Panc1 (cell line): ENCODE results near the gene CD151. TPM values are rescaled to one million over a fixed set of nuclear protein-coding genes. Genes with fewer than 3 reads are reported as not detected.

Experiments
- ATAC-seq: fragments of 200-7000 bp; cut with Tn5 transposase; 2 replicates; pipeline ENCODE4 v1.9.1; 2020; ENCODE audit warnings: mild to moderate bottlenecking, moderate library complexity
- BruUV-seq: library from RNA; stranded (reverse); fragments of 400-500 nt; replicated peaks from 2 replicates; lab custom pipeline; 2021; lab: Mats Ljungman, UMichigan
- CTCF ChIA-PET: fragments of 300-600 bp; sonication (Branson Sonifier 250); formaldehyde crosslinking; loops from one replicate; lab custom pipeline; 2022; ENCODE audit warnings: antibody characterized with exemption; lab: Charles Lee
- POLR2A ChIA-PET: fragments of 300-600 bp; sonication (Branson Sonifier 250); formaldehyde crosslinking; loops from one replicate; lab custom pipeline; 2022; ENCODE audit warnings: antibody characterized with exemption; lab: Charles Lee
- DNase-seq: peaks from one replicate; pipeline ENCODE4 v3.0.0-alpha.2; 2010; ENCODE audit warnings: low read depth, low spot score
- H3K27ac ChIP-seq: 2 replicates; pipeline ENCODE4 v1.5.1; 2011; ENCODE audit warnings: mild to moderate bottlenecking, low read length, inconsistent platforms
- H3K27me3 ChIP-seq: fragments of 200-500 bp; sonication (Bioruptor generic); 2 replicates; pipeline ENCODE4 v1.6.0; 2014; ENCODE audit warnings: low read length, inconsistent platforms; ENCODE audit not compliant: control insufficient read depth, insufficient read depth
- H3K36me3 ChIP-seq: fragments of 200-500 bp; sonication (Bioruptor generic); 2 replicates; pipeline ENCODE4 v1.5.1; 2014; ENCODE audit warnings: inconsistent platforms, mild to moderate bottlenecking, low read length, moderate library complexity; ENCODE audit not compliant: control insufficient read depth, insufficient read depth
- H3K4me1 ChIP-seq: 2 replicates; pipeline ENCODE4 v1.5.1; 2011; ENCODE audit warnings: inconsistent platforms, mild to moderate bottlenecking, low read length, moderate library complexity; ENCODE audit not compliant: control insufficient read depth, insufficient read depth
- H3K4me3 ChIP-seq, 2 experiments: 2 replicates each; pipeline ENCODE4 v1.5.1; 2011 to 2012; ENCODE audit warnings: low read depth in 2 of 2, low read length in 2 of 2, mild to moderate bottlenecking in 2 of 2, inconsistent platforms in 1 of 2, moderate library complexity in 1 of 2
- H3K9me3 ChIP-seq: fragments of 200-500 bp; sonication (Bioruptor generic); 2 replicates; pipeline ENCODE4 v1.5.1; 2014; ENCODE audit warnings: low read depth, mild to moderate bottlenecking, inconsistent platforms, low read length, moderate library complexity; ENCODE audit not compliant: control insufficient read depth, insufficient read depth
- POLR2AphosphoS5 ChIP-seq: IDR thresholded peaks from 2 replicates; pipeline ENCODE4 v1.6.1; 2012; ENCODE audit warnings: mild to moderate bottlenecking, low read depth, low read length, moderate library complexity
- SIN3A ChIP-seq: IDR thresholded peaks from 2 replicates; pipeline ENCODE4 v1.6.1; 2012; ENCODE audit warnings: low read depth, mild to moderate bottlenecking, low read length, moderate library complexity, borderline replicate concordance; ENCODE audit not compliant: insufficient read depth
- TCF7L2 ChIP-seq: IDR thresholded peaks from 2 replicates; pipeline ENCODE4 v1.6.1; 2011; ENCODE audit warnings: mild to moderate bottlenecking, low read depth, low read length, inconsistent platforms
- in situ Hi-C: cut with HindIII; loops from 2 replicates; pipeline ENCODE4 v1.10.0; 2016; ENCODE audit warnings: low sequenced_read_pairs, low pct_unique_long_range_greater_than_20kb
- intact Hi-C: fragments of 100-400 bp; cut with micrococcal nuclease; formaldehyde crosslinking; loops from one replicate; pipeline ENCODE4 v1.10.0; 2022; ENCODE audit not compliant: unreplicated experiment
- total RNA-seq: library from RNA; stranded (reverse); gene quantifications from one replicate; pipeline ENCODE4 v1.2.1, GENCODE V29; 2021; ENCODE audit not compliant: unreplicated experiment
- TF ChIP-seq, protein P1 (sequence below), 2 experiments: IDR thresholded peaks; 2 replicates each; pipeline ENCODE4 v1.6.1; 2011 to 2012; ENCODE audit warnings: low read depth in 2 of 2, control low read depth in 1 of 2, low read length in 1 of 2, mild to moderate bottlenecking in 1 of 2, moderate library complexity in 1 of 2; ENCODE audit not compliant: insufficient read depth in 1 of 2
- TF ChIP-seq, protein P2 (sequence below): fragments of 450-650 bp; IDR thresholded peaks from 2 replicates; pipeline ENCODE4 v1.5.1; 2017; ENCODE audit warnings: mild to moderate bottlenecking

Gene CD151
- total RNA-seq, 1 experiment from 2014 or later: 680 TPM

GRCh38 chr11:810040-810567, 22.6 kb upstream of the CD151 start:
- H3K9me3 ChIP-seq: no peaks in the 10 kb centered on the region
- no peak for TF ChIP-seq POLR2AphosphoS5
- no peak for TF ChIP-seq SIN3A
- TF ChIP-seq, protein P1, sequence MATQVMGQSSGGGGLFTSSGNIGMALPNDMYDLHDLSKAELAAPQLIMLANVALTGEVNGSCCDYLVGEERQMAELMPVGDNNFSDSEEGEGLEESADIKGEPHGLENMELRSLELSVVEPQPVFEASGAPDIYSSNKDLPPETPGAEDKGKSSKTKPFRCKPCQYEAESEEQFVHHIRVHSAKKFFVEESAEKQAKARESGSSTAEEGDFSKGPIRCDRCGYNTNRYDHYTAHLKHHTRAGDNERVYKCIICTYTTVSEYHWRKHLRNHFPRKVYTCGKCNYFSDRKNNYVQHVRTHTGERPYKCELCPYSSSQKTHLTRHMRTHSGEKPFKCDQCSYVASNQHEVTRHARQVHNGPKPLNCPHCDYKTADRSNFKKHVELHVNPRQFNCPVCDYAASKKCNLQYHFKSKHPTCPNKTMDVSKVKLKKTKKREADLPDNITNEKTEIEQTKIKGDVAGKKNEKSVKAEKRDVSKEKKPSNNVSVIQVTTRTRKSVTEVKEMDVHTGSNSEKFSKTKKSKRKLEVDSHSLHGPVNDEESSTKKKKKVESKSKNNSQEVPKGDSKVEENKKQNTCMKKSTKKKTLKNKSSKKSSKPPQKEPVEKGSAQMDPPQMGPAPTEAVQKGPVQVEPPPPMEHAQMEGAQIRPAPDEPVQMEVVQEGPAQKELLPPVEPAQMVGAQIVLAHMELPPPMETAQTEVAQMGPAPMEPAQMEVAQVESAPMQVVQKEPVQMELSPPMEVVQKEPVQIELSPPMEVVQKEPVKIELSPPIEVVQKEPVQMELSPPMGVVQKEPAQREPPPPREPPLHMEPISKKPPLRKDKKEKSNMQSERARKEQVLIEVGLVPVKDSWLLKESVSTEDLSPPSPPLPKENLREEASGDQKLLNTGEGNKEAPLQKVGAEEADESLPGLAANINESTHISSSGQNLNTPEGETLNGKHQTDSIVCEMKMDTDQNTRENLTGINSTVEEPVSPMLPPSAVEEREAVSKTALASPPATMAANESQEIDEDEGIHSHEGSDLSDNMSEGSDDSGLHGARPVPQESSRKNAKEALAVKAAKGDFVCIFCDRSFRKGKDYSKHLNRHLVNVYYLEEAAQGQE (IDR thresholded peaks at IDR 0.05; ENCODE audit: insufficient read depth in 1 of 2, low read depth in 2 of 2, low read length in 1 of 2): no peak
- TF ChIP-seq, protein P2, sequence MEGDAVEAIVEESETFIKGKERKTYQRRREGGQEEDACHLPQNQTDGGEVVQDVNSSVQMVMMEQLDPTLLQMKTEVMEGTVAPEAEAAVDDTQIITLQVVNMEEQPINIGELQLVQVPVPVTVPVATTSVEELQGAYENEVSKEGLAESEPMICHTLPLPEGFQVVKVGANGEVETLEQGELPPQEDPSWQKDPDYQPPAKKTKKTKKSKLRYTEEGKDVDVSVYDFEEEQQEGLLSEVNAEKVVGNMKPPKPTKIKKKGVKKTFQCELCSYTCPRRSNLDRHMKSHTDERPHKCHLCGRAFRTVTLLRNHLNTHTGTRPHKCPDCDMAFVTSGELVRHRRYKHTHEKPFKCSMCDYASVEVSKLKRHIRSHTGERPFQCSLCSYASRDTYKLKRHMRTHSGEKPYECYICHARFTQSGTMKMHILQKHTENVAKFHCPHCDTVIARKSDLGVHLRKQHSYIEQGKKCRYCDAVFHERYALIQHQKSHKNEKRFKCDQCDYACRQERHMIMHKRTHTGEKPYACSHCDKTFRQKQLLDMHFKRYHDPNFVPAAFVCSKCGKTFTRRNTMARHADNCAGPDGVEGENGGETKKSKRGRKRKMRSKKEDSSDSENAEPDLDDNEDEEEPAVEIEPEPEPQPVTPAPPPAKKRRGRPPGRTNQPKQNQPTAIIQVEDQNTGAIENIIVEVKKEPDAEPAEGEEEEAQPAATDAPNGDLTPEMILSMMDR: no peak
- ChIA-PET POLR2A (interaction anchor here (0.8 to 1.0 kb wide), 3 partner anchors 9 to 31 kb away, joined by 3 to 9 read pairs (median 6); partner anchors contain the start of gene PNPLA2), CTCF (interaction anchor here (0.9 kb wide), 1 partner anchor 9 kb away, joined by 3 read pairs; the partner anchor contains the start of gene PNPLA2)
- TSS peak; percentile 86 for BruUV-seq
- H3K4me3 ChIP-seq: peak overlapping the region; percentile 85 to 96
- no peaks in the 10 kb centered on the region for H3K27me3 ChIP-seq
- DNase-seq (no peak), ATAC-seq (peak; percentile 2)
- intact Hi-C loops: no loop called here
- in situ Hi-C loops: no loop called here
- peak overlapping the region; percentile 99 for H3K27ac ChIP-seq
- peaks cover 24% of the 10 kb centered on the region for H3K36me3 ChIP-seq
- peaks cover 42% of the 10 kb centered on the region for H3K4me1 ChIP-seq

GRCh38 chr11:811446-812245, 21.1 kb upstream of the CD151 start:
- ChIA-PET POLR2A (interaction anchor here (0.6 kb wide), 1 partner anchor 959 kb away, joined by 5 read pairs; no protein-coding TSS in a partner anchor), CTCF (interaction anchor here (0.7 to 0.8 kb wide), 2 partner anchors 35 to 543 kb away, joined by 3 read pairs; no protein-coding TSS in a partner anchor)
- Histone ChIP-seq H3K9me3 (no peaks in the 10 kb centered on the region), H3K4me3 (peak overlapping the region; percentile 85 to 96), H3K27me3 (no peaks in the 10 kb centered on the region), H3K4me1 (peaks cover 41% of the 10 kb centered on the region), H3K36me3 (peaks cover 24% of the 10 kb centered on the region), H3K27ac (peak overlapping the region; percentile 99)
- DNase-seq (no peak), ATAC-seq (no peak)
- TF ChIP-seq SIN3A: no peak
- no TSS peak for BruUV-seq
- in situ Hi-C loops: no loop called here
- intact Hi-C loops: no loop called here

- no peaks in the 10 kb centered on the region for H3K27me3 ChIP-seq
- peaks cover 41% of the 10 kb centered on the region for H3K4me1 ChIP-seq
- CTCF ChIA-PET: no interaction called here
- intact Hi-C loops: no loop called here
- H3K27ac ChIP-seq: peak overlapping the region; percentile 99; the same call in 1 of the 2 replicates
- peaks cover 24% of the 10 kb centered on the region for H3K36me3 ChIP-seq
- no TSS peak for BruUV-seq
- POLR2A ChIA-PET: no interaction called here
- no peaks in the 10 kb centered on the region for H3K9me3 ChIP-seq
- in situ Hi-C loops: no loop called here
- ATAC-seq: no peak
- DNase-seq: no peak
- TF ChIP-seq POLR2AphosphoS5 (no peak), TCF7L2 (no peak), SIN3A (no peak)
- TF ChIP-seq, protein P2: no peak
- TF ChIP-seq, protein P1 (IDR thresholded peaks at IDR 0.05; ENCODE audit: insufficient read depth in 1 of 2, low read depth in 2 of 2, low read length in 1 of 2): no peak
- H3K4me3 ChIP-seq: no peak overlapping the region
Measured at GRCh38 chr11:812390-812789, 20.4 kb upstream of the CD151 start.
